ENCODE results near the gene METAP2.

- TF ChIP-seq CTCF (IDR thresholded peaks at IDR 0.05) (no peak), ZFX (IDR thresholded peaks at IDR 0.05; ENCODE audit: borderline replicate concordance) (no peak)
Measured at GRCh38 chr12:95492462-95492861, 18.5 kb downstream of the METAP2 start.

Data from 22Rv1 (cell line).